ENCODE measurements around the gene OR11G2.
"Not testable (repeated sequence)": the region's sequence is repeated elsewhere in the genome, so short reads cannot be mapped to it uniquely, and the experiment has no call there.

OR11G2 gene

GRCh38 chr14:20190596-20190995 lies at the start of gene OR11G2:
TSS of gene OR11G2 (plus strand) at chr14:20190896. CDS start at chr14:20197438, 6,542 bp downstream.
- DNase-seq, result no peak

- no peak for DNase-seq
Measured at GRCh38 chr14:20143911-20144310, 46.8 kb upstream of the OR11G2 start.

DNA sequence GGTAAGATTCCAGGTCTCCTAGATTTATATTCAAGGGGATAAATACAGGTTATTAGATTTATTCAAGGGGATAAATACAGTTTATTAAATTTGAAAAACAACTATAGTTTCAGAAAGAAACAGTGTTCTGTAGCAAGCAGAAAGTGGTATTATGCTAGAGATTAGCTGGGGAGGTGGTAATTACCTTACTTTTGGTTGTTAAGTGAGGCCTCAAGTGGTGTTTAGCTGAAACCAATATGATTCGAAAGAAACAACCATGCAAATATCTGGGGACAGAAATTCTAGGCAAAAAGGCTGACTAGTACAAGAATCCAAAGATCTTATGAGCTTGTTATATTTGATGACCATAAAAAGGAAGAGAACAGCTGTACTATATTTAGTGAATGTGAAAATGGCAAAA lies 45.9 kb upstream of the OR11G2 start:
- no peak for DNase-seq

DNA sequence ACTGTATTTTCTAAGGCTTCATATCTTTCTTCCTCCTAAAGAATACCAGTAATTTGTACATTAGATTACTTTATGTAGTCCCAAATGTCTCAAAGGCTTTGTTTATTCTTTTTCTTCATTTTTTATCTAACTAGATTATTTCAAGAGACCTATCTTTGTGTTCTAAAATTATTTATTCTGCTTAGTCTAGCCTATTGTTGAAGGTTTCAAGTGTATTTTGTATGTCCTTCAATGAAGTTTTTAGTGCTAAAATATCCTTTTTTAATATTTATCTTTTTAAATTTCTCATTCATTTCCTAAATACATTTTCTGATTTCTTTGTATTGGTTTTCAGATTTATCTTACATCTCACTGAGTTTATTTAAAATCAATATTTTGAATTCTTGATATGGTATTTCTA lies 26.2 kb upstream of the OR11G2 start:
- DNase-seq, result no peak

- no peak for DNase-seq
Measured at GRCh38 chr14:20167091-20167490, 23.6 kb upstream of the OR11G2 start.

GRCh38 chr14:20169852-20170251 lies 20.8 kb upstream of the OR11G2 start:
- not testable (repeated sequence) for DNase-seq

GRCh38 chr14:20174205-20174604 lies 16.5 kb upstream of the OR11G2 start:
- not testable (repeated sequence) for DNase-seq

GRCh38 chr14:20176330-20176729 lies 14.4 kb upstream of the OR11G2 start:
- DNase-seq, result no peak

- DNase-seq, result no peak
Measured at GRCh38 chr14:20177433-20177974, 13.2 kb upstream of the OR11G2 start.

DNA sequence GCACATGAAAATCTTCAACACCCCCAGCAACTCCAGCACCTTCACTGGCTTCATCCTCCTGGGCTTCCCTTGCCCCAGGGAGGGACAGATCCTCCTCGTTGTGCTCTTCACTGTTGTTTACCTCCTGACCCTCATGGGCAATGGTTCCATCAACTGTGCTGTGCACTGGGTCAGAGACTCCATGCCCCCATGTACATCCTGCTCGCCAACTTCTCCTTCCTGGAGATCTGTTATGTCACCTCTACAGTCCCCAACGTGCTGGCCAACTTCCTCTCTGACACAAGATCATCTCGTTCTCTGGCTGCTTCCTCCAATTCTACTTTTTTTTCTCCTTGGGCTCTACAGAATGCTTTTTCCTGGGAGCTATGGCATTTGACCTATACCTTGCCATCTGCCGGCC lies 11.5 kb upstream of the OR11G2 start:
- no peak for DNase-seq

DNA sequence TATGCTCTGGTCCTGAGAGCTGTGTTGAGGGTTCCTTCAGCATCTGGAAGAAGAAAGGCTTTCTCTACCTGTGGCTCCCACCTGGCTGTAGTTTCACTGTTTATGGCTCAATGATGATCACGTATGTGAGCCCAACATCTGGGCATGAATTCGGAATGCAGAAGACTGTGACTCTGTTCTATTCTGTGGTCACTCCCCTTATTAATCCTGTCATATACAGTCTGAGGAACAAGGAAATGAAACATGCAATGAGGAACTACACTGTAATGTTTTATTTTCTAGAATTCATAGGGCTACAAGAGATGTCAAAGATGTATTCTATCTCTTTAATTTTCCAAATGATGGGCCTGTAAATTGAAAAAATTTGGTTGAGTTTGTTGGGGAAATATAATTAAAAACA lies 10.8 kb upstream of the OR11G2 start:
- DNase-seq, result no peak

DNA sequence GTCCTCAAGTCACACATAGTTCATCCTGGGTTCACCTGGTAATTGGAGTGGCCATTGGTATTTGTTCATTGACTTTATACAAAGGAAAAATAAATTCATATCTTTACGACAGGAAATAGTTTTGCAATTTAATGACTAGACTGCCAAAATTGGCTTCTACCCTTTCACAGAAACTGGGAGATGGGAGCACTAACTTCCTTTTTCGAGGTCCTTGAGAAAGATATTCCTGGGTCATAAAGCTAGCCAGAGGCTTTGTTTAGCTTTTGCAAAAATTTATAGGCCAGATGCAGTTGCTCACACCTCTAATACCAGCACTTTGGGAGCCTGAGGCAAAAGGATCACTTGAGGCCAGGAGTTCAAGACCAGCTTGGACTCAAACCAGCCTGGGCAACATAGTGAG lies 10.2 kb upstream of the OR11G2 start:
- DNase-seq, result no peak

DNA sequence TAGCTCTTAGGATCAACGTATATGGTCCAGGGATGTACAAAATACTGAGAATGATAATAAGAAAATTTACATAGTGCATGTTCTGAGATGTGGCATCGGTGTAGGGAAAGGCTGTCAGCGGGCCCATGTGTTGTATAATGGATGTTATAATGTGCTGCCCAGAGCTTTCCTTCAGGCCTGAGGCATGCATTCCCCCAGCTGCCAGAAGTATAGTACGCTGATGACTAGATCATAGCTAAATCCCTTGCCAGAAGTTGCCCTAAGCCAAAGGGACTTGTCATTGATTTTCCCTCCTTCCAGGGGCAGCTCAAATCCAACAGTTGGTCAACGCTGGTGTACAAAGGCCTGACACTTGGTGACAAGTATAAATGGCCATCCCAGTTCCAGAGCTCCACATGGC lies 6.5 kb upstream of the OR11G2 start:
- no peak for DNase-seq

- DNase-seq, result no peak
Measured at GRCh38 chr14:20191396-20191795, 700 bp downstream of the OR11G2 start.

GRCh38 chr14:20194101-20194500 lies 3.4 kb downstream of the OR11G2 start:
- no peak for DNase-seq

DNA sequence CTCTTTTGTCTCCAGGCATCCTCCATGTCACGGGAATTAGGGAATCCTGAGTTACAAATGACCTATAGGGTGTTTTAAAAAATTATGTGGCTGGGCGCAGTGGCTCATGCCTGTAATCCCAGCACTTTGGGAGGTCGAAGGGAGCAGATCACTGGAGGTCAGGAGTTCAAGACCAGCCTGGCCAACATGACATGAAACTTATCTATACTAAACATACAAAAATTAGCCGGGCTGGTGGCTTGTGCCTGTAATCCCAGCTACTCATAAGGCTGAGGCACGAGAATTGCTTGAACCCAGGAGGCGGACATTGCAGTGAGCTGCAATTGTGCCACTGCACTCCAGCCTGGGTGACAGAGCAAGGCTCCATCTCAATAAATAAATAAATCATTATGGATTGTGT lies 4.5 kb downstream of the OR11G2 start:
- DNase-seq, result not testable (repeated sequence)

- DNase-seq, result no peak
Measured at GRCh38 chr14:20195911-20196310, 5.2 kb downstream of the OR11G2 start.

DNA sequence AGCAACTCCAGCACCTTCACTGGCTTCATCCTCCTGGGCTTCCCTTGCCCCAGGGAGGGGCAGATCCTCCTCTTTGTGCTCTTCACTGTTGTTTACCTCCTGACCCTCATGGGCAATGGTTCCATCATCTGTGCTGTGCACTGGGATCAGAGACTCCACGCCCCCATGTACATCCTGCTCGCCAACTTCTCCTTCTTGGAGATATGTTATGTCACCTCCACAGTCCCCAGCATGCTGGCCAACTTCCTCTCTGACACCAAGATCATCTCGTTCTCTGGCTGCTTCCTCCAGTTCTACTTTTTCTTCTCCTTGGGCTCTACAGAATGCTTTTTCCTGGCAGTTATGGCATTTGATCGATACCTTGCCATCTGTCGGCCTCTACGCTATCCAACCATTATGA lies 6.8 kb downstream of the OR11G2 start:
- no peak for DNase-seq

- DNase-seq, result no peak
Measured at GRCh38 chr14:20198991-20199390, 8.3 kb downstream of the OR11G2 start.

- DNase-seq, result no peak
Measured at GRCh38 chr14:20204721-20205120, 14.0 kb downstream of the OR11G2 start.

DNA sequence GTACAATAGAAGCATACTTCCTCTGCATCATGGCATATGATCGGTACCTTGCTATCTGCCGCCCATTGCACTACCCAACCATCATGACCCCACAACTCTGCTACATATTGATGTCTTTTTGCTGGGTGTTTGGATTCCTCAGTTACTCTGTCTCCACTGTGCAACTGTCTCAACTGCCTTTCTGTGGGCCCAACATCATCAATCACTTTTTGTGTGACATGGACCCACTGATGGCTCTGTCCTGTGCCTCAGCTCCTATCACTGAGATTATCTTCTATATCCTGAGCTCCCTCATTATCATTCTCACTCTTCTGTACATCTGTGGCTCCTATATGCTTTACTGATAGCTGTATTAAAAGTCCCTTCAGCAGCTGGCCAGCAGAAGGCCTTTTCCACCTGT lies 18.9 kb downstream of the OR11G2 start:
- DNase-seq, result no peak

GRCh38 chr14:20212406-20212805 lies 21.7 kb downstream of the OR11G2 start:
- DNase-seq, result not testable (repeated sequence)

DNA sequence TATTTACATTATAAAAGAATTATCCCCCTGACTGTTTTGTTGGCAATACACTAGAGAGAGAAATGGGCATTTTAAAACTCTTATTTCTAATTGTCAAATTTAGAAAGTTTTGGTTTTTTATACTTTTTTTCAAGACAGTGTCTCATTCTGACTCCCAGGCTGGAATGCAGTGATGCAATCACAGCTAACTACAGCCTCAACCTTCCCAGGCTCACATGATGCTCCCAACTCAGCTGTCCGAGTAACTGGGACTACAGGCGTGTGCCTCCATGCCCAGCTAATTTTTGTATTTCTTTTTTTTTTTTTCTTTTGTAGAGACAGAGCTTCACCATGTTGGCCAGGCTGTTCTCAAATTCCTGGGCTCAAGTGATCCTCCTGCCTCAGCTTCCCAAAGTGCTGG lies 24.5 kb downstream of the OR11G2 start:
- no peak for DNase-seq

GRCh38 chr14:20219033-20219432 lies 28.3 kb downstream of the OR11G2 start:
- DNase-seq, result no peak

DNA sequence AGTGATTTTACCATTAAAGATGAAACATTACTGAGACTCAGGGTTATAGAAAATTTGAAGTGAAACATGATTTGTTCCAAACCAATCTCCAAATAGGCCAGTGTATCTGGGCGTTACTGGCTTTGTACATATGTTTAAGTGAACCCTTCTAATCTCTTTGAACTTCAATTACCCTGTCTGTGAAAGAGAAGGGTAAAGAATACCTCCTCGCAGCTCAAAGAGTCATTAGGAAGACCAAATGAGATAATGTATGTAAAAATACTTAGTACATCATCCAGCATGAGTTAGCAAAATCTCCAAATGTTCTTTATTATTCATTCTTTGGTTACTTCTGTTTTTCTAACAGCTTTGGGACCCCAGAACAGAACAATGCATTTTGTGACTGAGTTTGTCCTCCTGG lies 32.7 kb downstream of the OR11G2 start, which contains the start of gene OR11H6:
Gene OR11H6 (plus strand): TSS at position 301 of the 400 bp plus-strand sequence. CDS start 0 bp downstream, at position 301.
- no peak for DNase-seq

DNA sequence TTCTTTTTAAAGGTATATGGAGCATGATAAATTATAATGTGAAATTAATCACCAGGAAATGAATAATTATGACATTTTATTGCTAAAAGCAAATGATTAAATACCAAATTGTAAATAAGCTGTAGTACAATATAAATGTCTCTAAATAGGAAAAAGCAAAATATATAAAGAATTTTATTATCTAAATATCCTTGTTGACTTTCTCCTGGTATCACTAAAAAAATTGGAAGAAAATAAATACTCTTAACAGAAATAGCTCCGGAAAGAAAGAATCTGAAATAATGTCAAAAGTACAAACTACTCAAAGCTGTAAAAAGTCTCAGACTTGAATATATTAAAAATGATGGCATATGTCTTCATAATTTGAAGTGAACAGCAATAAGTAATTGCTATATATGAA lies 38.0 kb downstream of the OR11G2 start, which contains the start of gene OR11H7:
Gene OR11H7 (plus strand): TSS at position 301 of the 400 bp plus-strand sequence.
- DNase-seq, result no peak

Measured in 8988T (cell line).